Cardiac septum (tissue), 1 donor: ENCODE measurements around the gene OR56A4. TPM values are rescaled to one million over a fixed set of nuclear protein-coding genes. Genes with fewer than 3 reads are reported as not detected.
"Not testable (repeated sequence)": the region's sequence is repeated elsewhere in the genome, so short reads cannot be mapped to it uniquely, and the experiment has no call there.

Experiments used
- DNase-seq: peaks from one replicate; pipeline ENCODE4 v3.0.0-alpha.2; 2020; ENCODE audit warnings: low spot score
- intact Hi-C: fragments of 100-400 bp; cut with DNase I; formaldehyde crosslinking; loops from one replicate; pipeline ENCODE4 v1.14.0; 2022
- total RNA-seq: library from RNA; stranded (reverse); fragmentation: NEBNext Ultra II Directional; extraction: Animal tissue kit (Norgen Biotek cat#: 25700); gene quantifications from one replicate; pipeline ENCODE4 v1.2.1, GENCODE V29; 2021
- donor health status: DM: no; HTN: no; CAD: no.

Gene OR56A4
- total RNA-seq, 1 donor from 2014 or later, result not detected

DNA sequence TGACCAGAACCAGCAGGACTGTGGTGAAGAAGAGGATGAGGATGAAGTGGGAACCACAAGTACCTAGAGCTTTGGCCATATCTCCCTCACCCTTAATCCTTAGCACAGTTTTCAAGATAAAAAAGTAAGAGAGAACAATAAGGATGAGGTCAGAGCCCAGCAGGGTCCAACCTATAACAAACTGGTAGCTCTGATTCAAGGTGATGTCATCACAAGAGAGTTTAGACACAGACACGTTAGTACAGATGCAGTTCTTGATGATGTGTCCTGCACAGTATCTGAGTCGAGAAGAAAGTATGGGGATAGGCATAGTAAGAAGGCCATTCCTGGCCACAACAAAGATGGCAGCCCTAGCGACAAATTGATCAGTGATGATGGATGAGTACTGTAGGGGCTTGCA lies 39.0 kb downstream of the OR56A4 start:
- intact Hi-C loops, result no loop called here

DNA sequence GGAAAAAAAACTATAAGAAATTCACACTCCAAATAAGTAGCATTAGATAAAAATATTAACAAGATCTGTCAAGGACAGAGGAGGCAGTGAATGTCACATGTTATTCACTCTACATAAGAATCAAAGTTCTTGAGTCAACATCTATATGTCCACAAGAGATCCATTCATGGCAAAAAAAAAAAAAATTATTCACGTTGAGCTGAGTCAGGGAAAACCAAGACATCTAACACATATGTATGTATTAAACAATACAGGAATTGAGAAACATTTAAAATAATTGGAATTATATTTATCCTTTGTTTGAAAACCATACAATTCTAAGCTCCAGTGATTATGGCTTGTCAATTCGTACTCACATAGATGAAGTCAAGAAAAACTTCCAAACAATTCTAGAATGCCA lies 39.8 kb downstream of the OR56A4 start:
- no peak for DNase-seq
- intact Hi-C loops, result no loop called here

More for the DNA sequence above, 39.0 kb downstream of the OR56A4 start:
- no peak for DNase-seq

DNA sequence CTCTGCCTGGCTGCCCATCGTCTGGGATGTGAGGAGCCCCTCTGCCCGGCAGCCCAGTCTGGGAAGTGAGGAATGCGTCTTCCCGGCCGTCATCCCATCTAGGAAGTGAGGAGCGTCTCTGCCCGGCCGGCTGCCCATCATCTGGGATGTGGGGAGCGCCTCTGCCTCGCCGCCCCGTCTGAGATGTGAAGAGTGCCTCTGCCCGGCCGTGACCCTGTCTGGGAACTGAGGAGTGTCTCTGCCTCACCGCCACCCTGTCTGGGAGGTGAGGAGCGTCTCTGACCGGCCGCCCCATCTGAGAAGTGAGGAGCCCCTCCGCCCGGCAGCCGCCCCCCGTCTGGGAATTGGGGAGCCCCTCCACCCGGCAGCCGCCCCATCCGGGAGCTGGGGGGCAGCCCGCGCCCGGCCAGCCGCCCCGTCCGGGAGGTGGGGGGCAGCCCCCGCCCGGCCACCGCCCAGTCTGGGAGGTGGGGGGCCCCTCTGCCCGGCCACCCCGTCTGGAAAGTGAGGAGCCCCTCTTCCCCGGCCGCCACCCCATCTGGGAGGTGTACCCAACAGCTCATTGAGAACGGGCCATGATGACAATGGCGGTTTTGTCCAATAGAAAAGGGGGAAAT lies 45.9 kb downstream of the OR56A4 start:
- DNase-seq, intact Hi-C loops: not testable (repeated sequence)

DNA sequence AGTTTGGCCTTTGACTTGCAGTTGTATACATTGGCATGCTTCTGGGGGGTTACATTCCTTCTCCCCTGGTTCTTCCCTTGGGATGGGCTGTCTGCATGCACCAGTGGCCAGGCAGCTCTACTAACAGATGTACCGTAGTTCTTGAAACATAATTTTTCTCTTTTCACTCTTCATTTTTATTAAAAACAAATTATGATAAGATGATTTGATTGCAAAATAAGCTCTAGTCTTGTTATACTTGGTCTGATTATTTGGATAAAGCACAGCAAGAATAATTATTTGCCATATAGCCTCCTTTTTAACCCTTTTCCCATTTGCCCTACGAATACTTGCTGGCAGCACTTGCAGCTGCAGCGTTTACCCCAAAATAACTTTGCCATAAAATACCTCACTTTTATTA lies 51.2 kb downstream of the OR56A4 start:
- intact Hi-C loops, result no loop called here
- no peak for DNase-seq

Other genes starting within 250 kb of the OR56A4 start
- not detected for gene OR52N5, start 223.6 kb downstream of the OR56A4 start, total RNA-seq
- not detected for gene OR52N1, start 215.7 kb downstream of the OR56A4 start, total RNA-seq
- not detected for gene OR52N2, start 198.0 kb downstream of the OR56A4 start, total RNA-seq
- gene OR52E6, start 165.0 kb downstream of the OR56A4 start, total RNA-seq, result not detected
- not detected for gene OR52E8, start 149.3 kb downstream of the OR56A4 start, total RNA-seq
- gene OR52E4, start 126.3 kb downstream of the OR56A4 start, total RNA-seq, result not detected
- gene OR52E5, start 113.7 kb downstream of the OR56A4 start, total RNA-seq, result not detected
- gene OR56A3, start 64.7 kb downstream of the OR56A4 start, total RNA-seq, result not detected
- not detected for gene OR56A5, start 38.5 kb downstream of the OR56A4 start, total RNA-seq
- gene OR52L1, start 20.0 kb downstream of the OR56A4 start, total RNA-seq, result not detected
- gene OR56A1, start 23.8 kb upstream of the OR56A4 start, total RNA-seq, result not detected
- not detected for gene OR56B4, start 100.7 kb upstream of the OR56A4 start, total RNA-seq
- not detected for gene OR52B2, start 163.4 kb upstream of the OR56A4 start, total RNA-seq
- not detected for gene OR52W1, start 192.3 kb upstream of the OR56A4 start, total RNA-seq
- gene C11orf42, start 198.6 kb upstream of the OR56A4 start, total RNA-seq, result not detected
- gene FHIP1B, start 227.7 kb upstream of the OR56A4 start, total RNA-seq, result 19.7 TPM
- gene CNGA4, start 232.1 kb upstream of the OR56A4 start, total RNA-seq, result not detected